MCF 10A (cell line): ENCODE results near the gene YIF1A. TPM values are rescaled to one million over a fixed set of nuclear protein-coding genes. Genes with fewer than 3 reads are reported as not detected.

Source experiments
- Bru-seq: library from RNA; stranded (reverse); fragments of 400-500 nt; gene quantifications from one replicate; lab custom pipeline; 2021; lab: Mats Ljungman, UMichigan
- BruChase-seq, 2 experiments: library from RNA; stranded (reverse); fragments of 400-500 nt; gene quantifications; one replicate each; lab custom pipeline; 2021; lab: Mats Ljungman, UMichigan
- BruUV-seq: library from RNA; stranded (reverse); fragments of 400-500 nt; replicated peaks from 2 replicates; lab custom pipeline; 2021; lab: Mats Ljungman, UMichigan
- CTCF ChIA-PET: fragments of 300-600 bp; sonication (Branson Sonifier 250); formaldehyde crosslinking; extraction: SDS; loops from one replicate; lab custom pipeline; 2021; ENCODE audit warnings: antibody characterized with exemption, inconsistent platforms; lab: Yijun Ruan, JAX
- POLR2A ChIA-PET: fragments of 300-600, 350-650 bp; sonication (Branson Sonifier 250); formaldehyde crosslinking; extraction: SDS; loops from one replicate; lab custom pipeline; 2020; ENCODE audit warnings: antibody characterized with exemption, inconsistent platforms; lab: Yijun Ruan, JAX
- DNase-seq: peaks from one replicate; pipeline ENCODE4 v3.0.0-alpha.2; 2018; ENCODE audit not compliant: unreplicated experiment
- H3K27ac Mint-ChIP-seq: one replicate; pipeline ENCODE4 v1.8.0; 2022; ENCODE audit warnings: mild to moderate bottlenecking, low read depth, mixed read lengths; ENCODE audit not compliant: unreplicated experiment
- H3K27me3 Mint-ChIP-seq: one replicate; pipeline ENCODE4 v1.8.0; 2022; ENCODE audit warnings: mixed read lengths; ENCODE audit not compliant: insufficient read depth, unreplicated experiment
- H3K36me3 Mint-ChIP-seq: one replicate; pipeline ENCODE4 v1.8.0; 2022; ENCODE audit warnings: mild to moderate bottlenecking, moderate library complexity, mixed read lengths; ENCODE audit not compliant: insufficient read depth, unreplicated experiment
- H3K4me1 Mint-ChIP-seq: one replicate; pipeline ENCODE4 v1.8.0; 2022; ENCODE audit warnings: mixed read lengths; ENCODE audit not compliant: insufficient read depth, unreplicated experiment
- H3K4me3 Mint-ChIP-seq: one replicate; pipeline ENCODE4 v1.8.0; 2022; ENCODE audit warnings: mild to moderate bottlenecking, moderate library complexity, mixed read lengths; ENCODE audit not compliant: unreplicated experiment
- H3K9me3 Mint-ChIP-seq: one replicate; pipeline ENCODE4 v1.8.0; 2022; ENCODE audit warnings: mixed read lengths; ENCODE audit not compliant: unreplicated experiment
- intact Hi-C: fragments of 100-400 bp; cut with micrococcal nuclease; formaldehyde crosslinking; loops from 2 replicates; pipeline ENCODE4 v1.14.1; 2022
- long read RNA-seq: library from polyadenylated mRNA; stranded (forward); transcript quantifications from one replicate; pipeline ENCODE4 v2.0.0, GENCODE V29; 2022
- total RNA-seq: library from RNA; stranded (reverse); gene quantifications from 2 replicates; pipeline ENCODE4 v1.2.3, GENCODE V29; 2022
- TF ChIP-seq, protein P1 (sequence below): fragments of 200-600 bp; IDR thresholded peaks from one replicate; pipeline ENCODE4 v1.8.0; 2022; ENCODE audit warnings: antibody characterized with exemption, mild to moderate bottlenecking; ENCODE audit not compliant: unreplicated experiment

Gene YIF1A, protein sequence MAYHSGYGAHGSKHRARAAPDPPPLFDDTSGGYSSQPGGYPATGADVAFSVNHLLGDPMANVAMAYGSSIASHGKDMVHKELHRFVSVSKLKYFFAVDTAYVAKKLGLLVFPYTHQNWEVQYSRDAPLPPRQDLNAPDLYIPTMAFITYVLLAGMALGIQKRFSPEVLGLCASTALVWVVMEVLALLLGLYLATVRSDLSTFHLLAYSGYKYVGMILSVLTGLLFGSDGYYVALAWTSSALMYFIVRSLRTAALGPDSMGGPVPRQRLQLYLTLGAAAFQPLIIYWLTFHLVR
- total RNA-seq (143 and 144 TPM in 2 replicates), Bru-seq, nascent RNA (percentile 69 among the genes with signal in this experiment), BruChase-seq, experiment 1, labeled RNA remaining after a 6-hour chase (percentile 84 among the genes with signal in this experiment), BruChase-seq, experiment 2, labeled RNA remaining after a 2-hour chase (percentile 71 among the genes with signal in this experiment)
- long read RNA-seq, transcript YIF1A-203 (8 exons, 1,124 nt): major isoform, 435 of 513 reads
- long read RNA-seq, transcript YIF1A-201 (7 exons, 943 nt): minor isoform, 14 of 513 reads
- long read RNA-seq, partial matches to known transcripts: 19 of 513 reads
- long read RNA-seq, other reads (novel, unspliced or antisense): 44 of 513 reads

DNA sequence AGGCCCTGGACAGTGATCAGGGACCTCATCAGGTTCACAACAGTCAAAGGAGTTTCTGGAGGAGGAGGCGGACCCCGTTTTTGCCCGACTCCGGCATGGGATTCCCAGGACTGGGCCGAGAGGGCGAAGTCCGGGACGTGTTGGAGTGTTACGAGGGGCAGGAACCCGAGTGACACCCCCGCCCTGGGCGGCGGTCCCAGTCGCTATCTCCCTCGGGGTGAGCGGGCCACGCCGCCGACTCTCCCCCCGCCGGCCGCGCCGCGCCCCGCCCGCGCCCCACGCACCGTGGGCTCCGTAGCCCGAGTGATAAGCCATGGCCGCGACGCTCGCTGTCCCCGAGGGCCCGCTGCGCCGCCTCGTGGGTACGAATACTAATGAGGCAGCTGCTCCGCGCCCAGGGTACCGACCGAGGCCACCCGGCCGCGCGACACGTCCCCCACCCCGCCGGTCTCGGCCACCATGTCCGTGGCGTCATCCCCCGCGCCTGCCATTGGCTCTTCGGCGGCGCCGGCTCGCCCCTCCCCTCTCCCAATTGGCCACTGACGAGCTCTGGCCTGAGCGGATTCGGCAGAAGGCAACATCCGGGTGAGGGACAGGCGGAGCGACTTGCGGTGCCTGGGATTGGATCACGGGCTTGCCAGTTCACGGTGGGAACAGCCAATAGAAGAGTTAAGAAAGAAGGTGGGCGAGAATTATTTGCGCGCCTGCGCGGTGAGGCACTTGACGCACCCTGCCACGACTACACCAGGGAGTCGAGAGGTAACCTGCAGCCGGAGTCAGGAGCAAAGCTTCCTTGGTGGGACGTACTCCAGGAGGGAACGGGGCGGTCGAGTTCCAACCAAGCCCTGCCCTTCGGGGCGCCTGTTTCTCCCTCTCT lies at the start of gene YIF1A:
TSS of gene YIF1A (minus strand) at position 473 of the 877 bp plus-strand sequence. CDS start at position 315, 158 bp downstream.
- TF ChIP-seq, protein P1, sequence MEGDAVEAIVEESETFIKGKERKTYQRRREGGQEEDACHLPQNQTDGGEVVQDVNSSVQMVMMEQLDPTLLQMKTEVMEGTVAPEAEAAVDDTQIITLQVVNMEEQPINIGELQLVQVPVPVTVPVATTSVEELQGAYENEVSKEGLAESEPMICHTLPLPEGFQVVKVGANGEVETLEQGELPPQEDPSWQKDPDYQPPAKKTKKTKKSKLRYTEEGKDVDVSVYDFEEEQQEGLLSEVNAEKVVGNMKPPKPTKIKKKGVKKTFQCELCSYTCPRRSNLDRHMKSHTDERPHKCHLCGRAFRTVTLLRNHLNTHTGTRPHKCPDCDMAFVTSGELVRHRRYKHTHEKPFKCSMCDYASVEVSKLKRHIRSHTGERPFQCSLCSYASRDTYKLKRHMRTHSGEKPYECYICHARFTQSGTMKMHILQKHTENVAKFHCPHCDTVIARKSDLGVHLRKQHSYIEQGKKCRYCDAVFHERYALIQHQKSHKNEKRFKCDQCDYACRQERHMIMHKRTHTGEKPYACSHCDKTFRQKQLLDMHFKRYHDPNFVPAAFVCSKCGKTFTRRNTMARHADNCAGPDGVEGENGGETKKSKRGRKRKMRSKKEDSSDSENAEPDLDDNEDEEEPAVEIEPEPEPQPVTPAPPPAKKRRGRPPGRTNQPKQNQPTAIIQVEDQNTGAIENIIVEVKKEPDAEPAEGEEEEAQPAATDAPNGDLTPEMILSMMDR: no peak
- CTCF ChIA-PET: interaction anchor here (0.5 to 1.7 kb wide), 7 partner anchors 22 to 296 kb away, joined by 3 to 7 read pairs (median 3); no protein-coding TSS in a partner anchor
- no TSS peak for BruUV-seq
- peaks cover 7% of the 10 kb centered on the region for H3K36me3 Mint-ChIP-seq
- DNase-seq: peak; percentile 99
- H3K4me1 Mint-ChIP-seq: peaks cover 12% of the 10 kb centered on the region
- POLR2A ChIA-PET: interaction anchor here (0.6 to 4.6 kb wide), 37 partner anchors 9 to 1913 kb away, joined by 3 to 27 read pairs (median 4); partner anchors contain the start of genes B4GAT1, BRMS1, CD248 and DPP3
- H3K27me3 Mint-ChIP-seq: peaks cover 13% of the 10 kb centered on the region
- intact Hi-C loops: loop anchor here (1.0 to 2.0 kb wide), 2 partner anchors 21 to 24 kb away; partner anchors contain the start of gene RAB1B
- H3K4me3 Mint-ChIP-seq: peak within 1 kb of the TSS; percentile 90
- no peaks in the 10 kb centered on the region for H3K9me3 Mint-ChIP-seq
- H3K27ac Mint-ChIP-seq: peak within 1 kb of the TSS; percentile 95

DNA sequence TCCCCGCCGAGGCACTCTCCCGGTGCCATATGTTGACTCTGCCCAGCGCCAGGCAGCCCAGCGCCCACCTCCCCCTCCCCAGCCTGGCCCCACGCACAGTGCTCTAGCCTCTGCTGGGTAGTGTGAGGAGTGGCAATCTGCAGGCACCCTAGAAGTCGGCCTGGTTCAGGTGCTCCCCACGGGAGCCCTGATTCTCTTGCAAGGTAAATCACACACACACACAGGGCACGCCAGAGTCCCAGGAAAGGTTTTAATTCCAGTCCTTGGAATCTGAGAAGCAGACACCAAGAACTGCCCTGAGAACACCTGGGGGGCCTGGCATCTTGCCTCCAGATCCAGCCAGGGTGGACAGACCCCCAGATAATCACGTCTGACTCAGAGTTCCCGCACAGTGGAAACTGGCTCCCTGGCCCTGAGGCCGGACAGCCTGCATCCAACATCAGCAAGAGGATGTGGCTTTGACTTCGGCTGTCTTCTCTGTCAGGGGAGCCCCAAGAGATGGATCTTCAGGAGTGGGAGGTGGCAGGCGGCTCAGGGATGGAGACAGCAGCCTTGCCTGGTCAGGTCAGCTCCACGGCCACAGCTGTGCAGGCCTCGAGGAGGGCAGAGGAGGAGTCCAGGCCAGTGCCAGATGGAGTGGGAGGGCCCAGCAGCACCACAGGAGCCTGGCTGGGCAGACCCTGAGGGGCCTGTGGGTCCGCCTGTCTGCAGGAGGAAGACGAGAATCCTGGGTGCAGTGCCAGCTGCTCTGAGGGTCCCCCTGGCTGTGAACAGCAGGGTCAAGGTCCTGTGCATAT lies 48.4 kb upstream of the YIF1A start:
- CTCF ChIA-PET: interaction anchor here (0.5 to 6.0 kb wide), 7 partner anchors 8 to 55 kb away, joined by 3 to 48 read pairs (median 7); partner anchors contain the start of gene BRMS1
- H3K27ac Mint-ChIP-seq: peak overlapping the region; percentile 95
- H3K4me1 Mint-ChIP-seq: peaks cover 32% of the 10 kb centered on the region

More for the DNA sequence above, 48.4 kb upstream of the YIF1A start:
- TF ChIP-seq, protein P1: no peak
- POLR2A ChIA-PET: interaction anchor here (0.7 to 2.9 kb wide), 11 partner anchors 8 to 285 kb away, joined by 3 to 73 read pairs (median 5); partner anchors contain the start of genes B4GAT1, BRMS1, CD248 and SF3B2
- intact Hi-C loops: no loop called here
- peak overlapping the region; percentile 89 for H3K4me3 Mint-ChIP-seq
- DNase-seq: no peak
- H3K36me3 Mint-ChIP-seq: peaks cover 62% of the 10 kb centered on the region
- no peaks in the 10 kb centered on the region for H3K9me3 Mint-ChIP-seq
- H3K27me3 Mint-ChIP-seq: no peaks in the 10 kb centered on the region
- BruUV-seq: no TSS peak
